Glutamatergic neuron (in vitro differentiated cells): ENCODE data around the gene NECTIN4. TPM values are rescaled to one million over a fixed set of nuclear protein-coding genes. Genes with fewer than 3 reads are reported as not detected.
"Not testable (repeated sequence)": the region's sequence is repeated elsewhere in the genome, so short reads cannot be mapped to it uniquely, and the experiment has no call there.

Experiments
- DNase-seq: peaks from one replicate; pipeline ENCODE4 v3.0.0; 2022
- H3K27ac Mint-ChIP-seq: one replicate; pipeline ENCODE4 v1.8.0; 2020; ENCODE audit warnings: mild to moderate bottlenecking, mixed read lengths, inconsistent platforms; ENCODE audit not compliant: unreplicated experiment
- H3K27me3 Mint-ChIP-seq: one replicate; pipeline ENCODE4 v1.8.0; 2020; ENCODE audit warnings: mild to moderate bottlenecking, moderate library complexity, mixed read lengths, inconsistent platforms; ENCODE audit not compliant: unreplicated experiment
- H3K36me3 Mint-ChIP-seq: one replicate; pipeline ENCODE4 v1.8.0; 2020; ENCODE audit warnings: mild to moderate bottlenecking, mixed read lengths, inconsistent platforms; ENCODE audit not compliant: unreplicated experiment
- H3K4me1 Mint-ChIP-seq: one replicate; pipeline ENCODE4 v1.8.0; 2020; ENCODE audit warnings: mild to moderate bottlenecking, low read depth, mixed read lengths, inconsistent platforms; ENCODE audit not compliant: unreplicated experiment
- H3K4me3 Mint-ChIP-seq: one replicate; pipeline ENCODE4 v1.8.0; 2020; ENCODE audit warnings: mild to moderate bottlenecking, mixed read lengths, inconsistent platforms; ENCODE audit not compliant: unreplicated experiment
- H3K9me3 Mint-ChIP-seq: one replicate; pipeline ENCODE4 v1.8.0; 2020; ENCODE audit warnings: mild to moderate bottlenecking, moderate library complexity, mixed read lengths, inconsistent platforms; ENCODE audit not compliant: unreplicated experiment
- total RNA-seq: library from RNA; stranded (reverse); fragmentation: NEBNext Ultra II Directional; extraction: Animal tissue kit (Norgen Biotek cat#: 25700); gene quantifications from one replicate; pipeline ENCODE4 v1.2.1, GENCODE V29; 2021; ENCODE audit not compliant: unreplicated experiment
- TF ChIP-seq, protein P1 (sequence below): fragments of 200-600 bp; sonication (generic); IDR thresholded peaks from one replicate; pipeline ENCODE4 v1.5.0; 2021; ENCODE audit not compliant: partially characterized antibody, unreplicated experiment

The NECTIN4 gene
- total RNA-seq, 1 donor from 2014 or later: 0.39 TPM

- H3K4me3 Mint-ChIP-seq: peak within 1 kb of the TSS; percentile 92
- peaks cover 3% of the 10 kb centered on the region for H3K4me1 Mint-ChIP-seq
- peaks cover 2% of the 10 kb centered on the region for H3K27me3 Mint-ChIP-seq
- H3K9me3 Mint-ChIP-seq: no peaks in the 10 kb centered on the region
- peak; percentile 91 for DNase-seq
- H3K36me3 Mint-ChIP-seq: no peaks in the 10 kb centered on the region
- H3K27ac Mint-ChIP-seq: peak within 1 kb of the TSS; percentile 55
- TF ChIP-seq, protein P1, sequence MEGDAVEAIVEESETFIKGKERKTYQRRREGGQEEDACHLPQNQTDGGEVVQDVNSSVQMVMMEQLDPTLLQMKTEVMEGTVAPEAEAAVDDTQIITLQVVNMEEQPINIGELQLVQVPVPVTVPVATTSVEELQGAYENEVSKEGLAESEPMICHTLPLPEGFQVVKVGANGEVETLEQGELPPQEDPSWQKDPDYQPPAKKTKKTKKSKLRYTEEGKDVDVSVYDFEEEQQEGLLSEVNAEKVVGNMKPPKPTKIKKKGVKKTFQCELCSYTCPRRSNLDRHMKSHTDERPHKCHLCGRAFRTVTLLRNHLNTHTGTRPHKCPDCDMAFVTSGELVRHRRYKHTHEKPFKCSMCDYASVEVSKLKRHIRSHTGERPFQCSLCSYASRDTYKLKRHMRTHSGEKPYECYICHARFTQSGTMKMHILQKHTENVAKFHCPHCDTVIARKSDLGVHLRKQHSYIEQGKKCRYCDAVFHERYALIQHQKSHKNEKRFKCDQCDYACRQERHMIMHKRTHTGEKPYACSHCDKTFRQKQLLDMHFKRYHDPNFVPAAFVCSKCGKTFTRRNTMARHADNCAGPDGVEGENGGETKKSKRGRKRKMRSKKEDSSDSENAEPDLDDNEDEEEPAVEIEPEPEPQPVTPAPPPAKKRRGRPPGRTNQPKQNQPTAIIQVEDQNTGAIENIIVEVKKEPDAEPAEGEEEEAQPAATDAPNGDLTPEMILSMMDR: no peak
These were observed 28.6 kb upstream of the NECTIN4 start, which contains the start of the genes NIT1 and PFDN2 for GRCh38 chr1:161117759-161118581. Gene NIT1 (plus strand): TSS chr1:161118105. CDS start chr1:161118177, 72 bp downstream. Gene PFDN2 (minus strand): TSS chr1:161118037. CDS start chr1:161118026, 11 bp downstream.

- H3K27ac Mint-ChIP-seq, H3K9me3 Mint-ChIP-seq, H3K4me3 Mint-ChIP-seq, H3K36me3 Mint-ChIP-seq, H3K4me1 Mint-ChIP-seq, DNase-seq, H3K27me3 Mint-ChIP-seq: not testable (repeated sequence)
These were observed 26.6 kb upstream of the NECTIN4 start for GRCh38 chr1:161115961-161116360.

GRCh38 chr1:161115132-161115711 is 25.9 kb upstream of the NECTIN4 start:
- TF ChIP-seq, protein P1: no peak
- Mint-ChIP-seq H3K27me3 (peaks cover 2% of the 10 kb centered on the region), H3K4me1 (peaks cover 3% of the 10 kb centered on the region), H3K36me3 (no peaks in the 10 kb centered on the region), H3K4me3 (no peak overlapping the region), H3K27ac (no peak overlapping the region), H3K9me3 (no peaks in the 10 kb centered on the region)
- no peak for DNase-seq

DNA sequence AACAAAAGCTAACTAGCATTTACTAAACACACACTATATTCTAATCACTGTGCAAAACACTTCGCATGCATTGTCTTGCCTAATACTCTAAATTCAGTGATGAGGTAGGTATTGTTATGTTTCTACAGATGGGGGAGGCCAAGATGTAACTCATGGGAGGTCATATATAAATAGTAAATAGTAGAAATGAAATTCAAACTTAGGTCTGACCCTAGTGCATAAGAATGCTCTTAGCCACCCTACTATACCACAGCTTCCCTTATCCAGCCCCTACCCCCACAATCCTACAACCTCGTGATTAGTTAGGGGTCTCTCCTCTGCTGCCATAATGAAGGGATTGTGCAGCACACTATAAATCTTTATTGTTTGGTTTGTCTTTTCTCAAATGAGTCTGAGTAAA is 25.2 kb upstream of the NECTIN4 start:
- Mint-ChIP-seq H3K9me3 (no peaks in the 10 kb centered on the region), H3K27ac (no peak overlapping the region), H3K4me1 (peaks cover 3% of the 10 kb centered on the region), H3K4me3 (no peak overlapping the region), H3K27me3 (peaks cover 2% of the 10 kb centered on the region), H3K36me3 (no peaks in the 10 kb centered on the region)
- DNase-seq: no peak
- TF ChIP-seq, protein P1: no peak

DNA sequence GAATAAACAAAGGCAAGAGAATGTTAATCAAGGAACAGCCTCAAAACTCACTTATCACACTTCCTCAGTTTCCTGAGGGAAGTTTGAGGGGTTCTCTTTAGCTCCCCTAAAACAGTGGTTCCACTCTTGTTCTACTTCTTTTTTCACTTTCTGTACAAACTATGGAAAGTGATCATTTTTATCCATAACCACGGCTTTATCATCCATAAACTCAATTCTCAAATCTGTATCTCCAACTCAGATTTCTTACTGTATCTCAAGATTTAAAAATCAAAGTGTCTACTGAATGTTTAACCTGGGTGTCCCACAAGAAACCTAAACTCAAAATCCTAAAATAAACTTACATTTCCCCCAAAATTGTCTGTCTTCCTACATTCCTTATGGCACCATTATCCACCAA is 24.6 kb upstream of the NECTIN4 start:
- H3K27me3 Mint-ChIP-seq: peaks cover 2% of the 10 kb centered on the region
- H3K36me3 Mint-ChIP-seq: no peaks in the 10 kb centered on the region
- no peak overlapping the region for H3K4me3 Mint-ChIP-seq
- peaks cover under 1% of the 10 kb centered on the region for H3K4me1 Mint-ChIP-seq
- H3K27ac Mint-ChIP-seq: no peak overlapping the region
- TF ChIP-seq, protein P1: no peak
- DNase-seq: no peak
- H3K9me3 Mint-ChIP-seq: no peaks in the 10 kb centered on the region
